Calu3 (cell line): ENCODE data around the gene ADCY1. TPM values are rescaled to one million over a fixed set of nuclear protein-coding genes. Genes with fewer than 3 reads are reported as not detected.

Source experiments
- BruUV-seq: library from RNA; stranded (reverse); fragments of 400-500 nt; replicated peaks from 2 replicates; lab custom pipeline; 2021; lab: Mats Ljungman, UMichigan
- CTCF ChIA-PET: fragments of 300-600 bp; sonication (Branson Sonifier 250); formaldehyde crosslinking; loops from one replicate; lab custom pipeline; 2022; ENCODE audit warnings: antibody characterized with exemption; lab: Charles Lee
- DNase-seq: peaks from one replicate; pipeline ENCODE4 v3.0.0; 2022
- H3K27ac Mint-ChIP-seq: one replicate; pipeline ENCODE4 v1.8.0; 2022; ENCODE audit warnings: mixed read lengths; ENCODE audit not compliant: unreplicated experiment
- H3K27me3 Mint-ChIP-seq: one replicate; pipeline ENCODE4 v1.8.0; 2022; ENCODE audit warnings: mixed read lengths; ENCODE audit not compliant: unreplicated experiment
- H3K36me3 Mint-ChIP-seq: one replicate; pipeline ENCODE4 v1.8.0; 2022; ENCODE audit warnings: mild to moderate bottlenecking, moderate library complexity, mixed read lengths; ENCODE audit not compliant: insufficient read depth, unreplicated experiment
- H3K4me1 Mint-ChIP-seq: one replicate; pipeline ENCODE4 v1.8.0; 2022; ENCODE audit warnings: mild to moderate bottlenecking, low read depth, mixed read lengths; ENCODE audit not compliant: unreplicated experiment
- H3K4me3 Mint-ChIP-seq: one replicate; pipeline ENCODE4 v1.8.0; 2022; ENCODE audit warnings: mild to moderate bottlenecking, low read depth, moderate library complexity, mixed read lengths; ENCODE audit not compliant: unreplicated experiment
- H3K9me3 Mint-ChIP-seq: one replicate; pipeline ENCODE4 v1.8.0; 2022; ENCODE audit warnings: low read depth, mixed read lengths; ENCODE audit not compliant: unreplicated experiment
- CTCF ChIP-seq: fragments of 200-600 bp; IDR thresholded peaks from one replicate; pipeline ENCODE4 v1.8.0; 2022; ENCODE audit warnings: antibody characterized with exemption; ENCODE audit not compliant: unreplicated experiment
- intact Hi-C: fragments of 100-400 bp; cut with micrococcal nuclease; formaldehyde crosslinking; loops from one replicate; pipeline ENCODE4 v1.10.0; 2022; ENCODE audit not compliant: unreplicated experiment
- total RNA-seq: library from RNA; stranded (reverse); gene quantifications from 2 replicates; pipeline ENCODE4 v1.2.3, GENCODE V29; 2022

The ADCY1 gene
- total RNA-seq, 1 experiment from 2014 or later, result 8.8 TPM

GRCh38 chr7:45657890-45658715 is 83.9 kb downstream of the ADCY1 start:
- peaks cover 27% of the 10 kb centered on the region for H3K27me3 Mint-ChIP-seq

GRCh38 chr7:45658716-45659495 is 84.7 kb downstream of the ADCY1 start:
- no peaks in the 10 kb centered on the region for H3K36me3 Mint-ChIP-seq
- no peak for TF ChIP-seq CTCF
- intact Hi-C loops, result no loop called here
- CTCF ChIA-PET, result no interaction called here
- no TSS peak for BruUV-seq
- H3K4me1 Mint-ChIP-seq, result no peaks in the 10 kb centered on the region
- H3K27ac Mint-ChIP-seq, result no peak overlapping the region
- H3K9me3 Mint-ChIP-seq, result no peaks in the 10 kb centered on the region
- no peak for DNase-seq
- peaks cover 27% of the 10 kb centered on the region for H3K27me3 Mint-ChIP-seq
- H3K4me3 Mint-ChIP-seq, result no peak overlapping the region

More at GRCh38 chr7:45657890-45658715, 83.9 kb downstream of the ADCY1 start:
- DNase-seq, result no peak
- Mint-ChIP-seq H3K4me3 (no peak overlapping the region), H3K27ac (no peak overlapping the region), H3K36me3 (no peaks in the 10 kb centered on the region), H3K9me3 (no peaks in the 10 kb centered on the region), H3K4me1 (no peaks in the 10 kb centered on the region)
- intact Hi-C loops, result no loop called here
- no peak for TF ChIP-seq CTCF
- no TSS peak for BruUV-seq
- CTCF ChIA-PET, result interaction anchor here (0.8 kb wide), 1 partner anchor 41 kb away, joined by 3 read pairs; no protein-coding TSS in a partner anchor

- H3K27ac Mint-ChIP-seq, result no peak overlapping the region
- BruUV-seq, result no TSS peak
- no peak for DNase-seq
- H3K36me3 Mint-ChIP-seq, result no peaks in the 10 kb centered on the region
- H3K27me3 Mint-ChIP-seq, result peaks cover 27% of the 10 kb centered on the region
- H3K4me3 Mint-ChIP-seq, result no peak overlapping the region
- intact Hi-C loops, result no loop called here
- CTCF ChIA-PET, result no interaction called here
- no peak for TF ChIP-seq CTCF
- no peaks in the 10 kb centered on the region for H3K9me3 Mint-ChIP-seq
- H3K4me1 Mint-ChIP-seq, result no peaks in the 10 kb centered on the region
Measured at GRCh38 chr7:45659496-45660139, 85.5 kb downstream of the ADCY1 start.

- intact Hi-C loops, result no loop called here
Measured at GRCh38 chr7:45660201-45660900, 86.2 kb downstream of the ADCY1 start.

More at GRCh38 chr7:45660201-45660900, 86.2 kb downstream of the ADCY1 start:
- CTCF ChIA-PET, result interaction anchor here (0.5 kb wide), 1 partner anchor 22 kb away, joined by 4 read pairs; no protein-coding TSS in a partner anchor
- Mint-ChIP-seq H3K36me3 (no peaks in the 10 kb centered on the region), H3K9me3 (no peaks in the 10 kb centered on the region), H3K4me1 (no peaks in the 10 kb centered on the region), H3K27me3 (peaks cover 27% of the 10 kb centered on the region), H3K27ac (no peak overlapping the region), H3K4me3 (no peak overlapping the region)
- DNase-seq, result no peak
- no peak for TF ChIP-seq CTCF
- no TSS peak for BruUV-seq
